ENCODE measurements around the gene ZFYVE21. TPM values are rescaled to one million over a fixed set of nuclear protein-coding genes. Genes with fewer than 3 reads are reported as not detected.

The ZFYVE21 gene
- total RNA-seq, 1 donor from 2014 or later, result 53.1 TPM

GRCh38 chr14:103716091-103716801 is 636 bp downstream of the ZFYVE21 start:
- no peak for ATAC-seq
- intact Hi-C loops (cut with micrococcal nuclease), result no loop called here
- peak; percentile 65 for DNase-seq

- DNase-seq, result no peak
- intact Hi-C loops (cut with micrococcal nuclease), result no loop called here
- ATAC-seq, result no peak
These were observed 1.3 kb downstream of the ZFYVE21 start for GRCh38 chr14:103716899-103717411.

- no peak for ATAC-seq
These were observed 3.0 kb downstream of the ZFYVE21 start for GRCh38 chr14:103718572-103718971.

GRCh38 chr14:103719751-103720150 is 4.1 kb downstream of the ZFYVE21 start:
- intact Hi-C loops (cut with micrococcal nuclease), result no loop called here
- DNase-seq (no peak), ATAC-seq (no peak)

More at GRCh38 chr14:103718572-103718971, 3.0 kb downstream of the ZFYVE21 start:
- intact Hi-C loops (cut with micrococcal nuclease), result no loop called here
- DNase-seq, result no peak

DNA sequence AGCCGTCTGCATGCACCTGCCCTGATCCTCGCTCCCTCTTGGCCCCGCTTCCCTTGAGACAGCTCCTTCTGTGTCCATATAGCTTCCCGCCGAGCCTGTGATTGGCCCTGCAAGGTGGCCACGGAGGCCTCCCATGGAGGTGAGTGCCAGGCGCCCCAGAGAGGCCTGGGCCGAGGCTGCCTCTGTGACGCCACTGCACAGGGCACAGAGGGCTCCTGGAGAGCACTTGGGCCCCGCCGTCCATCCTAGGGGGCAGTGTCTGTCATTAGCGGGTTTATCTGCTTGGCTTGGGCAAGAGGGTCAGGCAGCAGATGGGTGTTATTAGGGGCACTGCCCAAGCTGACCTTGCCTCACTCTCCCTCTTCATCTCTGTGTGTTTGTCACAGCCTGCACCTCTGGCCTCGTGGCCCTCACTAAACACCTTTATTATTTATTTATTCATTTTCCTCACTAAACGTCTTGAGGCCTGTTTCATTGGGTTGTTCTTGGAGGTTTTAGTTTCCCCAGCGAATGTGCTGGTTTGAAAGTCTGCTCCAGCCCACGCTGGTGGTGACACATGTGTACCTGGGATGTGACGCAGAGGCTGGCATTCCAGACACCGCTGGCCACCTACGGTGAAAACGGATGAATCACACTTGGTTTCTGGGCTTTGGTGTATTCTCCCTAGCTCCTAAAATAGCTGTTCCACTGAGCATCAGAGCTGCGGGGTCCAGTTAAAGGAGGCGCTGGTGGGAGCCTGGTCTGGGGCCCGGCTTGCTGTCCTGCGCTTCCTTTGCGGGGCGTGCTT is 5.9 kb downstream of the ZFYVE21 start:
- intact Hi-C loops (cut with micrococcal nuclease), result no loop called here
- ATAC-seq (no peak), DNase-seq (no peak)

DNA sequence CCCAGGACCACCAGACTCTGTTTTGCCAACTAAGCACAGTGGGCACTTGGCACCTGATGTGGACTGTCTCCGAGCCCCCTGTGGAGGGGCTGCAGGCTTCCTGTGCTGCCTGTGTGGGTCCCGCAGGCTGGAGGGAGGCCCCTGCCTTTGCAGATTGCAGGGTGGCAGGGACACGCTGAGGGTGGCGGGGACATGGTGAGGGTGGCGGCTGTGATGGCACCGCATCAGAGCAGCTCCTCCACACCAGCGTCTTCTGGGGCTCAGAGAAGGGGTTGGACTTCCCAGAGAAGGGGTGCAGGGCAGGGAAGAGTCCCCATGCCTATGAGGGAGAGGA is 8.1 kb downstream of the ZFYVE21 start:
- no peak for DNase-seq
- ATAC-seq, result no peak

DNA sequence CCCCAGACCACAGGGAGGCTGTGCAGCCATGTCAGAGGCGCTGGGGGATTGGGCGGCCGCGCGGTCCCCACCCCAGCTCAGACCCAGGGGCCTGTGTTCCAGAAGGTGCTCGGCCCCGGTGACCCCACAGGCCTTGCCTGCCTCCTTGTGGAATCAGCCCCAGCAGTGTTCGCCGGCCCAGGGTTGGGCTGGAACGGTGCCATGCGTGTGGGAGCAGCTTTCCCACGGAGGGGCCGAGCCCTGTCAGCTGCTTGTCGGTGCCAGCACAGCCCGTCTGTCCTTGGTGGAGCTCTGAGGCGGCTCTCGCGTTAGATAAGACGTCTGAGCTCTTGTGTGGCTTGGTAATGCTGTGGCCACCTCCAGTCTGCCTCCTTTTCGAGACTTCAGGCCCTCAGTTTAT is 8.5 kb downstream of the ZFYVE21 start:
- DNase-seq (peak; percentile 88), ATAC-seq (peak; percentile 82)
- intact Hi-C loops (cut with micrococcal nuclease), result no loop called here

More for the DNA sequence above, 8.1 kb downstream of the ZFYVE21 start:
- intact Hi-C loops (cut with micrococcal nuclease), result no loop called here

DNA sequence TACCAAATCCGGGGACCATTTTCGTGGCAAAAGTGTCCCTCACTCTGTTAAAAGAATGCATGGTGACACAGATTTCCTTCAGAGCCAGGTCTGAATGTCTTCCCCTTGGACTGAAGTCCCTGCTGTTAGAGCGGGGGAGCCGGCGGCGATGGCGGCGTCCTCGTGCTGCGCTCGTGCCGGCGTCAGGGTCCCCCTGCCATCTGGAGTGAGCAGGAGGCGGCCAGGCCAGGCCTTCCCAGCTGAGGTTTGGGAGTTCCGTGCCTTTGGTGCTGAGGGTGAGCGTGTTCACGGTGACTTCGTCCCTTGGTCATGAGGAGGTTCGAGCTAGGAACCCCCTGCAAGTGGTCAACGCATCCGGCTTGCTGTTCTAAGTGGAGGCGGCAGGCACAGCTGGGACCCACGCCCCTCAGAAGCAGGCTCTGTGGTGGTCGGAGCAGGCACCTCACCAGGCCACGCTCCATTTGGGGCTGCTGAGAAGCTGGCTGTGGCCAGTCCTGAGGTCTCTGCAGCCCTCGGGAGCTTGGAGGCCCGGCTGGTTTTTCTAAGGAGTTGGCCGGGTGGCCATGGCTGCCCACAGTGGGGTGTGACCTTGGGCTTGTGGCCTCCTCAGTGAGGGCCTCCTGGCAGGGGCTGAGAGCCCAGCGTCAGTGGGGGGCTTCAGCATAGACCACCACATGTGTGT is 9.5 kb downstream of the ZFYVE21 start:
- ATAC-seq (no peak), DNase-seq (peak; percentile 29)
- intact Hi-C loops (cut with micrococcal nuclease), result no loop called here

- DNase-seq, result peak; percentile 23
These were observed 10.3 kb downstream of the ZFYVE21 start for GRCh38 chr14:103725739-103726395.

DNA sequence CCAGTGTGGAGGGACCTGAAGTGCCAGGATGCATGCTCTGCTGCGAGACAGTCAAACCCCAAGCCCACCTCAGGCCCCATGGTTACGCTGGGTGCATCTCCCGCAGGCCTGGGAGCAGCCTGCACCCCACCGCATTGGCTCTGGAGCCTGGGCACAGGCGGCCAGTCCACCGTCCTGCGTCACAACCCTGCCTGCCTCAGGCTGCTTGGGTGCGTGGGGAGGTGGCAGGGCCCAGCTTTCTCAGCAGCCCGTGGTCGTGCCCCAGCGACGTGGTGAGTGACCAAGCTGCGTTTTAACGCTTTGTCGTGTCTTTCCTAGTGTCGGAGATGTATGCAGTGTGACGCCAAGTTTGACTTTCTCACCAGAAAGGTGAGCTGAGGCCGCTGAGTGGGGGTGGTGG is 10.9 kb downstream of the ZFYVE21 start:
- intact Hi-C loops (cut with micrococcal nuclease), result no loop called here
- ATAC-seq (no peak), DNase-seq (peak; percentile 16)

More at GRCh38 chr14:103725739-103726395, 10.3 kb downstream of the ZFYVE21 start:
- no peak for ATAC-seq
- intact Hi-C loops (cut with micrococcal nuclease), result no loop called here

- no peak for ATAC-seq
- peak; percentile 35 for DNase-seq
- intact Hi-C loops (cut with micrococcal nuclease), result no loop called here
These were observed 11.8 kb downstream of the ZFYVE21 start for GRCh38 chr14:103727313-103727980.

- intact Hi-C loops (cut with micrococcal nuclease), result no loop called here
- ATAC-seq (no peak), DNase-seq (peak; percentile 22)
These were observed 12.5 kb downstream of the ZFYVE21 start for GRCh38 chr14:103728141-103728540.

- DNase-seq, result peak; percentile 9
- no peak for ATAC-seq
These were observed 13.1 kb downstream of the ZFYVE21 start for GRCh38 chr14:103728721-103729120.

GRCh38 chr14:103729496-103730448 is 14.2 kb downstream of the ZFYVE21 start:
- DNase-seq (peak; percentile 34), ATAC-seq (peak; percentile 1)
- intact Hi-C loops (cut with micrococcal nuclease), result no loop called here

More at GRCh38 chr14:103728721-103729120, 13.1 kb downstream of the ZFYVE21 start:
- intact Hi-C loops (cut with micrococcal nuclease), result no loop called here

GRCh38 chr14:103730490-103731035 is 15.0 kb downstream of the ZFYVE21 start:
- DNase-seq (peak; percentile 86), ATAC-seq (peak; percentile 88)
- intact Hi-C loops (cut with micrococcal nuclease), result no loop called here

DNA sequence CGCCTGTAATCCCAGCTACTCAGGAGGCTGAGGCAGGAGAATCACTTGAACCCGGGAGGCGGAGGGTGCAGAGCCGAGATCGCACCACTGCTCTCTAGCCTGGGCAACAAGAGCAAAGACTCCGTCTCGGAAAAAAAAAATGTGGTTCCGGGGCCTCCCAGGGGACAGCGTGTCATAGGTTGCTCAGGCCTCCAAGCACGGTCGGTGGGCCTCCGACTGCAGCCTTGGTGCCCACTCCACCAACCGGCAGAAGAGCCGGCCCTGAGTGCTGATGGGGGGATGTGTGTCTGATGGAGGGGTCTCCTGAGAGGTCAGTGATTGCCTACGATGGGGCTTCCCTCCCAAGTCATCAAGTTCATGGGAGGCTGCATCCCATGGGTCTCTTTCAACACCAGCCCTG is 15.9 kb downstream of the ZFYVE21 start:
- intact Hi-C loops (cut with micrococcal nuclease), result no loop called here
- ATAC-seq (no peak), DNase-seq (peak; percentile 20)

Data from left ventricle myocardium superior (tissue), 1 donor.